ENCODE measurements around the gene CEP250. TPM values are rescaled to one million over a fixed set of nuclear protein-coding genes. Genes with fewer than 3 reads are reported as not detected.

The CEP250 gene
- total and polyA plus RNA-seq, 2 of the 4 experiments (the other 2 are of a cell fraction): 22.7 to 35.1 TPM

DNA sequence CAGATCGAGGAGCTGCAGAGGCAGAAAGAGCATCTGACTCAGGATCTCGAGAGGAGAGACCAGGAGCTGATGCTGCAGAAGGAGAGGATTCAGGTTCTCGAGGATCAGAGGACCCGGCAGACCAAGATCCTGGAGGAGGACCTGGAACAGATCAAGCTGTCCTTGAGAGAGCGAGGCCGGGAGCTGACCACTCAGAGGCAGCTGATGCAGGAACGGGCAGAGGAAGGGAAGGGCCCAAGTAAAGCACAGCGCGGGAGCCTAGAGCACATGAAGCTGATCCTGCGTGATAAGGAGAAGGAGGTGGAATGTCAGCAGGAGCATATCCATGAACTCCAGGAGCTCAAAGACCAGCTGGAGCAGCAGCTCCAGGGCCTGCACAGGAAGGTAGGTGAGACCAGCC lies 47.9 kb downstream of the CEP250 start:
- Histone ChIP-seq H3K9ac (ENCODE audit: low read depth, low read length) (no peak overlapping the region), H2AK9ac (replicated peaks; ENCODE audit: low read depth, low read length, poor library complexity) (no peak overlapping the region), H2BK20ac (ENCODE audit: low read depth, low read length) (no peak overlapping the region), H2BK5ac (ENCODE audit: low read depth, low read length, poor library complexity, severe bottlenecking) (no peak overlapping the region), H3K9me3 (ENCODE audit: control insufficient read depth, insufficient read depth, low read length) (no peaks in the 10 kb centered on the region), H4K20me1 (ENCODE audit: insufficient read depth, low read length) (peaks cover 26% of the 10 kb centered on the region), H2BK15ac (ENCODE audit: low read depth, low read length) (no peak overlapping the region), H3K4me2 (ENCODE audit: low read depth, low read length) (no peak overlapping the region), H3K4me1 (ENCODE audit: control insufficient read depth, insufficient read depth, low read length) (peaks cover 7% of the 10 kb centered on the region; the same call in 1 of the 2 replicates), H3K4me3 (ENCODE audit: insufficient read depth, low read depth, low read length) (no peak overlapping the region), H3K27me3 (ENCODE audit: control insufficient read depth, insufficient read depth, low read length) (no peaks in the 10 kb centered on the region), H3K36me3 (ENCODE audit: control insufficient read depth, insufficient read depth, low read length) (peaks cover 71% of the 10 kb centered on the region), H4K5ac (ENCODE audit: low read depth, low read length) (no peak overlapping the region), H3K9me1 (ENCODE audit: insufficient read depth, low read length) (peaks cover 16% of the 10 kb centered on the region), H3K18ac (ENCODE audit: low read depth, low read length) (no peak overlapping the region), H3K23ac (ENCODE audit: low read depth, low read length) (no peak overlapping the region), H3K4ac (ENCODE audit: low read depth, low read length) (no peak overlapping the region), H4K91ac (ENCODE audit: insufficient read depth, low read depth, low read length) (no peak overlapping the region), H3K14ac (replicated peaks; ENCODE audit: low read depth, low read length) (no peak overlapping the region), H4K8ac (ENCODE audit: low read depth in 2 of 2, low read length in 2 of 2) (no peak overlapping the region), H3K56ac (ENCODE audit: extremely low read depth, insufficient read depth, low read length) (no peak overlapping the region), H2BK120ac (ENCODE audit: low read depth, low read length) (no peak overlapping the region), H2AK5ac (ENCODE audit: low read depth, low read length) (no peak overlapping the region), H3K27ac (ENCODE audit: insufficient read depth, low read length) (no peak overlapping the region), H3K79me1 (ENCODE audit: low read depth in 1 of 2, low read length in 2 of 2) (peaks cover 0 to 19% of the 10 kb centered on the region in 2 experiments; a peak in 2 of 4 replicates), H2AFZ (replicated peaks; ENCODE audit: low read length, poor library complexity) (no peak overlapping the region)
- ATAC-seq (ENCODE audit: low read depth) (no peak), DNase-seq (no peak)
- POLR2A ChIA-PET (ENCODE audit: unreplicated experiment): interaction anchor here (0.5 kb wide), 1 partner anchor 18 kb away, joined by 3 read pairs; no protein-coding TSS in a partner anchor
- CTCF ChIA-PET: interaction anchor here (0.5 kb wide), 1 partner anchor 64 kb away, joined by 3 read pairs; no protein-coding TSS in a partner anchor
- intact Hi-C loops (cut with micrococcal nuclease) (no loop called here), in situ Hi-C loops (cut with MboI; ENCODE audit: low sequenced_read_pairs) (loop anchor here (25.0 kb wide), 1 partner anchor 409 kb away; no protein-coding TSS in a partner anchor), dilution Hi-C loops (cut with HindIII; ENCODE audit: low sequenced_read_pairs, unreplicated experiment) (no loop called here)
- BruUV-seq (replicated peaks): no TSS peak
- no peak for TF ChIP-seq POLR2A (IDR thresholded peaks at IDR 0.05; ENCODE audit: low read depth, low read length)
- TF ChIP-seq BHLHE40 (IDR thresholded peaks at IDR 0.05; ENCODE audit: low read depth, low read length): no peak
- TF ChIP-seq RFX5 (IDR thresholded peaks at IDR 0.05; ENCODE audit: low read depth, low read length): no peak
- no peak for TF ChIP-seq SMC3 (IDR thresholded peaks at IDR 0.05; ENCODE audit: low read depth, low read length)
- no peak for TF ChIP-seq MXI1 (IDR thresholded peaks at IDR 0.05; ENCODE audit: borderline replicate concordance, low read depth, low read length)
- no peak for TF ChIP-seq RCOR1 (IDR thresholded peaks at IDR 0.05; ENCODE audit: insufficient replicate concordance, low read length)
- no peak for TF ChIP-seq CTCF (conservative IDR thresholded peaks at IDR 0.05; ENCODE audit: low read depth, low read length)
- no peak for TF ChIP-seq CEBPB (IDR thresholded peaks at IDR 0.05; ENCODE audit: low read depth, low read length)
- no peak for TF ChIP-seq NFE2L2 (IDR thresholded peaks at IDR 0.05; ENCODE audit: low read depth, low read length)
- TF ChIP-seq MAFK (IDR thresholded peaks at IDR 0.05; ENCODE audit: low read depth, low read length): no peak
- WGBS, 2 experiments (ENCODE audit: extremely low coverage in 2 of 2, insufficient read length in 1 of 2): 97% methylated on average over 4 of the region's 10 CpGs; no CpG with 5 or more reads in 1 of the 2 experiments
